ENCODE data around the gene HSD17B8. TPM values are rescaled to one million over a fixed set of nuclear protein-coding genes. Genes with fewer than 3 reads are reported as not detected.
A peak's percentile ranks its signal among the peaks of the same experiment; 100 is the strongest.

Gene HSD17B8
- total and polyA plus RNA-seq, 8 donors: 8.0 to 29.9 (median 21.5) TPM; not detected in 1

DNA sequence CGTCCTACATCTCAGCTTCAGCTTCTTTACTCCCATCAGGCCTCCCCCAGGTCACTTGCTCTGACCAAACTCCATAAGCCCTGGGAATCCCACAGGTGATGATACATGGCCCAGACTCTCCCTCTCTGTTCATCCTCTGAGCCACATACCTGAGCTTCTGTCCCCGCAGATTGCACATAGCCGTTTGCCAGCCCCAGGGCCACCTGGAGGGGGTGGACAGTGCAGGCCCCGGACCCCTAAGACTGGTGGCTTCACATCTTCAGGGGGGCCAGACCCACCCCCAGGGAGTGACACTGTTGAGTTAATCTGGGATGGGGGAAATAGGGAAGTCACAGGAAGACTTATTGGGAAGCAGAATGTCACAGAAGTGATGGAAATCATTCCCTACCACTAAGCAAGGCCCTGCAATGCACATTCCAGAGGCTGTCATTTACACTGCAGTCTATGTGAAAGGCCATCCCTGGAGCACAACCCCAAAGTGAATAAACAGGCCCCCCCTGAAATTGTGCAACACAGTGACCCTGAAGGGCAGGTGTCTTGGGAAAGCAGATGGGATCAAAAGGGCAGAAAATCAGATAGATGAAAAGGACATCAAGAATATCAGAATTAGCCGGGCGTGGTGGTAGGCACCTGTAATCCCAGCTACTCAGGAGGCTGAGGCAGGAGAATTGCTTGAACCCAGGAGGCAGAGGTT lies 6.1 kb upstream of the HSD17B8 start:
- 60 to 81% (median 70%) methylated on average over 6 of the region's 6 CpGs for WGBS, 5 donors
- Histone ChIP-seq H3K27me3 (peaks cover 0 to 3% (median 0%) of the 10 kb centered on the region in 3 donors), H3K36me3 (peaks cover 45 to 62% (median 54%) of the 10 kb centered on the region in 4 donors), H3K9me3 (no peaks in the 10 kb centered on the region), H3K27ac (peak overlapping the region; percentile 25 to 45 (median 39)), H3K4me3 (peak overlapping the region in 1 of 4 donors; percentile 91), H3K4me1 (peaks cover 42 to 57% (median 54%) of the 10 kb centered on the region in 4 donors)
- no peak for TF ChIP-seq POLR2A (IDR thresholded peaks at IDR 0.05)
- TF ChIP-seq EP300 (IDR thresholded peaks at IDR 0.05): no peak
- TF ChIP-seq, protein P1, sequence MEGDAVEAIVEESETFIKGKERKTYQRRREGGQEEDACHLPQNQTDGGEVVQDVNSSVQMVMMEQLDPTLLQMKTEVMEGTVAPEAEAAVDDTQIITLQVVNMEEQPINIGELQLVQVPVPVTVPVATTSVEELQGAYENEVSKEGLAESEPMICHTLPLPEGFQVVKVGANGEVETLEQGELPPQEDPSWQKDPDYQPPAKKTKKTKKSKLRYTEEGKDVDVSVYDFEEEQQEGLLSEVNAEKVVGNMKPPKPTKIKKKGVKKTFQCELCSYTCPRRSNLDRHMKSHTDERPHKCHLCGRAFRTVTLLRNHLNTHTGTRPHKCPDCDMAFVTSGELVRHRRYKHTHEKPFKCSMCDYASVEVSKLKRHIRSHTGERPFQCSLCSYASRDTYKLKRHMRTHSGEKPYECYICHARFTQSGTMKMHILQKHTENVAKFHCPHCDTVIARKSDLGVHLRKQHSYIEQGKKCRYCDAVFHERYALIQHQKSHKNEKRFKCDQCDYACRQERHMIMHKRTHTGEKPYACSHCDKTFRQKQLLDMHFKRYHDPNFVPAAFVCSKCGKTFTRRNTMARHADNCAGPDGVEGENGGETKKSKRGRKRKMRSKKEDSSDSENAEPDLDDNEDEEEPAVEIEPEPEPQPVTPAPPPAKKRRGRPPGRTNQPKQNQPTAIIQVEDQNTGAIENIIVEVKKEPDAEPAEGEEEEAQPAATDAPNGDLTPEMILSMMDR (IDR thresholded peaks at IDR 0.05): no peak
- DNase-seq: no peak
- intact Hi-C loops (cut with DNase I; ENCODE audit: low total_unique reads): no loop called here

DNA sequence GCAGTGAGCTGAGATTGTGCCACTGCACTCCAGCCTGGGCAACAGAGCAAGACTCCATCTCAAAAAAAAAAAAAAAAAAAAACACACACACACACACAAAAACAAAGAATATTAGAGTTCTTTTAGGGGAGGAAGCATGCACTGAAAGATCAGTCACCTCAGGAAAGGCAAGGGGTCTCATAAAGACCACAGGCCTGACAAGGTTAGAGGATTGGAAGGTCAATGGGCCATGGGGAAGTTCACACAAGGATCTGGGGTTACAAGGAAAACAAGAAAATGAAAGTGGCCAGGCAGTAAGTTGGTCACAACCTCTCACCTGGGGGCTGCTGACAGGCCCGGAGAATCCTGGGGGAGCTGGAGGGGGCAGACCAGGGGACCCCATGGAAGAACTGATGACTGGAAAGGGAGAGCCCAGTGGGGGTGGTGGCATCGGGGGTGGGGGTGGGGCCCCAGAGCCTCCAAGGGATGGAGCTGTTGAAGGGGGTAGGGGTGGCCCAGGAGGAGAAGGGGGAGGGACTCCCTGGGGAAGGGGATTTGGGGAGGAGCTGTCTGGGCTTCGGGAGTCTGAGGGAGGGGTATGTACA lies 5.5 kb upstream of the HSD17B8 start:
- Histone ChIP-seq H3K36me3 (peaks cover 50 to 65% (median 60%) of the 10 kb centered on the region in 4 donors), H3K27me3 (no peaks in the 10 kb centered on the region), H3K27ac (peak overlapping the region; percentile 9 to 98 (median 97)), H3K4me1 (peaks cover 44 to 60% (median 58%) of the 10 kb centered on the region in 4 donors), H3K4me3 (peak overlapping the region; percentile 77 to 94 (median 86)), H3K9me3 (no peaks in the 10 kb centered on the region)
- 16 to 39% (median 25%) methylated on average over 3 of the region's 3 CpGs for WGBS, 5 donors
- intact Hi-C loops (cut with DNase I; ENCODE audit: low total_unique reads): no loop called here
- TF ChIP-seq EP300 (IDR thresholded peaks at IDR 0.05) (no peak), POLR2A (IDR thresholded peaks at IDR 0.05) (no peak), POLR2AphosphoS5 (IDR thresholded peaks at IDR 0.05) (no peak)
- TF ChIP-seq, protein P1 (IDR thresholded peaks at IDR 0.05): no peak
- no peak for DNase-seq

DNA sequence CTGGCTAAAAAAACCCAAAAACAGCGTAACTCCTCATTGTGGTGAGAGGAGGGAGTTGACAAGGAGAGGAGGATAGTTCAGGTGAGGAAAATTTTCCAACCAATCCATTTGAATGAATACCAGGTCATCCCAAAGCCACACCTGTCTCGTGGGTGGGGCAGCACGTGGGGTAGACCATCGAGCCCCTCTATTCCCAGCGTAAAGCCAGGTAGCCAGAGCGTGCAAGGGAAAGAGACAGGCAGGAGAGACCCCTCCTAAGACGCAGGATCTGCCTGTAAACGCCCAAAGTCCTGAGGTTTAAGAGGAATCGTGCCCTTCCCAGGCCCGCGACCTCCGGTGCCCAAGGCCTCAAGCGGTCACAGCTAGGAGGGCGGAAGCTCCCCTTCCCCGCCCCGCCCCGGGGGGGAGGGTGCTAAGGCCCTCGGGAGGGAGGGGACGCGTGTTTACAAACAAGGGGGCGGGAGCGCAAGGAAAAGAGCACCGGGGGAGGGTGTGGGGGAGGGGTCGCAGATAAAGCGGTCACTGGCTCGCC lies 4.7 kb upstream of the HSD17B8 start:
- intact Hi-C loops (cut with DNase I; ENCODE audit: low total_unique reads): no loop called here
- Histone ChIP-seq H3K36me3 (peaks cover 42 to 57% (median 52%) of the 10 kb centered on the region in 4 donors), H3K9me3 (no peaks in the 10 kb centered on the region), H3K27ac (peak overlapping the region; percentile 94 to 98 (median 97)), H3K4me1 (peaks cover 50 to 68% (median 66%) of the 10 kb centered on the region in 4 donors), H3K4me3 (peak overlapping the region; percentile 77 to 94 (median 86)), H3K27me3 (no peaks in the 10 kb centered on the region)
- peak; percentile 75 to 89 for DNase-seq
- WGBS, 5 donors: 1 to 2% (median 1%) methylated on average over 16 to 26 of the region's 26 CpGs
- TF ChIP-seq POLR2AphosphoS5 (IDR thresholded peaks at IDR 0.05) (no peak), POLR2A (IDR thresholded peaks at IDR 0.05) (no peak)

DNA sequence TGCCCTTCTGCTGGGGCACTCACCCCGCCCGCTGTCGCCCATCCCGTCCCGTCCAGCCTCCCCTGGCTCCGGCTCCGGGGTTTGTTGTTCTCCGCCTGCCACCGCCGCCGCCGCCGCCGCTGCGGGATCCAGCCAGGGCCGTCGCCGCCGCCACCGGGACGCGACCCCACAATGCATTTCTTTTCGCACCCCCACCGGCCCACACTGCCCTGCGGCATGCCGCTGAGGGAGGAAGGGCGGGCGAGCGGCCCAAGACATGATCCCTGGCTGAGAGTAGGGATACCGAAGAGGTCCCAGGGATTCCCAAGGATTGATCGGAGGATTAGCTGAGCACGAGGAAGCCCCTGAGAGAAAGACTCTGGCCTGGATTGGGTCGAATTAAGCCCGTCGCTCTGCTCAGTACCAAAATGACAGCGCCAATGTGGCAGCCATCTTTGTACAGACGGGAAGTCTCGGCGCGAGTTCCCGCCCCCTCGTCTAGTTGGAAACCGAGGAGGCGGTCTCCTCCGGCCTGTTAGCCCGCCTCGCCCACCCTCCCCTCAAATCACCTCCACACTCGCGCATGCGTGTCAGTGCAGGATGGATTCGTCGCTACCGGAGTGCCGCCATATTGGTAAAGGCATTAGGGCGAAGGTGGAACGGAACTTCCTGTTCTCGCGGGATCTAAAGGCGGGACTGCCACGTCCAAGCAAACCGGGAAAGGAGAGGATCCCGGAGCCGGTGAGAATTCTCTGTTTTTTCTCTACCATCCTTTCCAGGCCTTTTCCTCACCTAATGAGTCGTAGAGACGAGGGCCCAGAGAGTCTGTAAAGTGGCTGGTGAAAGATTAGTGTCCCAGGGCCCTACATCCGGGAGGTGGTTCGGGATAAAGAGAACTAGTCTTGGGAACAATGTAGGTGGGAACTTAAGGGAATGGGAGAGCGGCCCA lies 4.0 kb upstream of the HSD17B8 start, which contains the start of the genes RXRB and SLC39A7:
RXRB (minus strand) TSS at position 447 of the 928 bp plus-strand sequence; CDS start at position 258, 189 bp downstream.
SLC39A7 (plus strand) TSS at position 649 of the 928 bp plus-strand sequence. CDS start 379 bp downstream, outside the sequence.
- peak within 1 kb of the TSS; percentile 77 to 94 (median 86) for H3K4me3 ChIP-seq
- DNase-seq: peak; percentile 99 to 100
- no peaks in the 10 kb centered on the region for H3K9me3 ChIP-seq
- peaks cover 35 to 50% (median 45%) of the 10 kb centered on the region in 4 donors for H3K36me3 ChIP-seq
- peaks cover 57 to 75% (median 72%) of the 10 kb centered on the region in 4 donors for H3K4me1 ChIP-seq
- peak in 1 of 4 donors; percentile 8 for TF ChIP-seq POLR2A (IDR thresholded peaks at IDR 0.05)
- no peak for TF ChIP-seq EP300 (IDR thresholded peaks at IDR 0.05)
- TF ChIP-seq, protein P1 (IDR thresholded peaks at IDR 0.05): no peak
- TF ChIP-seq POLR2AphosphoS5 (IDR thresholded peaks at IDR 0.05): peak; percentile 65 to 92 (median 71)
- H3K27me3 ChIP-seq: no peaks in the 10 kb centered on the region
- 0 to 1% (median 0%) methylated on average over 55 to 68 of the region's 68 CpGs for WGBS, 5 donors
- H3K27ac ChIP-seq: peak within 1 kb of the TSS; percentile 94 to 98 (median 97)
- intact Hi-C loops (cut with DNase I; ENCODE audit: low total_unique reads): no loop called here
